ENCODE data around the gene EPHB3. TPM values are rescaled to one million over a fixed set of nuclear protein-coding genes. Genes with fewer than 3 reads are reported as not detected.

The EPHB3 gene
- polyA plus RNA-seq, 1 of the 3 experiments (the other 2 are of a cell fraction): 4.2 TPM

DNA sequence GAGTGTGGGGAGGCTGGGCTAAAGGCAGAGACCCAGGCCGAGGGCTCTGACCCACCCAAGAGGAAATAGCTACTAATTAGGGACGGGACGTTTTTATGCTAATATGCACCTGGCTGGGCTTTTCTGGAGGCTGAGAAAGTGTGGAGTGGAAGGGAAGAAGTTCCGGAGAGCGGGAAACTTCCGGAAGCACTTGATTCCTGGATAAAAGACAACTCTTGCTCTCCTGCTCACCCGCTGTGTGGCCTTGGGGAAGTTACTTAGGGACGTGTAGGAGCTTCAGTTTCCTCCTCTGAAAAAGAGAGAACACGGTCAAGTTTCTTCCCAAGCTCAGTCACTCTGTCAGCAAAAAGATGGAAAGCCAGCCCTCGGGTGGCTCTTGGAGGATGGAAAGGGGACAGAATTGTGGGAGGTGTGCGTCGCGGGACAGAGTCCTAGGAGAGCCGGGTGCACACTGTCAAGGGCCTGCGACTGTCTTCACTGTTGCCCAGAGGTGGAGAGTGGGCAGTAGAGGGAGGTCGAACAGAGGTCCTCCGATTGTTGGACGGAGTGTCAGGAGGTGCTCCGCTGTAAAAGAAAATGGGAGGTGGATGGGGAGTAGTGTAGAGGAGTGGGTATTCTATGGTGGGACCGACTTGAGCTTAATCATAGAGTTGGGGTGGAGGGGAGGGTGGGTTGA is 43.2 kb downstream of the EPHB3 start:
- Histone ChIP-seq H3K9me3 (no peaks in the 10 kb centered on the region), H3K36me3 (replicated peaks in 1 of 2; ENCODE audit: control insufficient read depth in 1 of 2, insufficient read depth in 2 of 2, low read length in 1 of 2) (no peaks in the 10 kb centered on the region), H3K4me3 (ENCODE audit: low read depth in 2 of 2, low read length in 1 of 2) (no peak overlapping the region), H3K27me3 (ENCODE audit: insufficient read depth) (no peaks in the 10 kb centered on the region), H3K9ac (no peak overlapping the region), H3K4me2 (no peak overlapping the region), H4K20me1 (ENCODE audit: insufficient read depth) (no peaks in the 10 kb centered on the region), H3K9me2 (no peaks in the 10 kb centered on the region), H3K27ac (ENCODE audit: low read depth in 2 of 2, low read length in 1 of 2) (no peak overlapping the region), H3K4me1 (ENCODE audit: control insufficient read depth in 1 of 2, insufficient read depth in 2 of 2, low read depth in 1 of 2, low read length in 1 of 2) (peaks cover 0 to 10% of the 10 kb centered on the region in 2 experiments; a peak in 1 of 4 replicates), H3K79me2 (ENCODE audit: insufficient read depth) (no peaks in the 10 kb centered on the region), H2AFZ (ENCODE audit: low read depth) (no peak overlapping the region), H3F3A (replicated peaks; ENCODE audit: insufficient read depth) (no peaks in the 10 kb centered on the region)
- CTCF ChIA-PET: interaction anchor here (1.3 kb wide), 2 partner anchors 21 to 44 kb away, joined by 3 to 6 read pairs; partner anchors contain the start of gene EPHB3
- POLR2A ChIA-PET: interaction anchor here (0.9 kb wide), 1 partner anchor 110 kb away, joined by 3 read pairs; no protein-coding TSS in a partner anchor
- DNase-seq: no peak
- TF ChIP-seq EZH2phosphoT487 (IDR thresholded peaks at IDR 0.05; ENCODE audit: borderline replicate concordance, low read depth) (no peak), SMC3 (IDR thresholded peaks at IDR 0.05; ENCODE audit: low read depth, low read length) (no peak), FOSL2 (IDR thresholded peaks at IDR 0.05; ENCODE audit: borderline replicate concordance, low read depth) (no peak), TEAD4 (IDR thresholded peaks at IDR 0.05; ENCODE audit: borderline replicate concordance, insufficient read depth) (no peak), NFIC (IDR thresholded peaks at IDR 0.05; ENCODE audit: borderline replicate concordance) (no peak), GABPA (IDR thresholded peaks at IDR 0.05; ENCODE audit: low read depth) (no peak), SIN3A (IDR thresholded peaks at IDR 0.05; ENCODE audit: borderline replicate concordance, low read depth, low read length) (no peak), GATA2 (CRISPR knock-in tag; IDR thresholded peaks at IDR 0.05) (no peak), TAF1 (IDR thresholded peaks at IDR 0.05; ENCODE audit: borderline replicate concordance, low read depth, low read length) (no peak), FOXM1 (IDR thresholded peaks at IDR 0.05; ENCODE audit: low read depth) (no peak), ELF1 (IDR thresholded peaks at IDR 0.05) (no peak)
- TF ChIP-seq, protein P1, sequence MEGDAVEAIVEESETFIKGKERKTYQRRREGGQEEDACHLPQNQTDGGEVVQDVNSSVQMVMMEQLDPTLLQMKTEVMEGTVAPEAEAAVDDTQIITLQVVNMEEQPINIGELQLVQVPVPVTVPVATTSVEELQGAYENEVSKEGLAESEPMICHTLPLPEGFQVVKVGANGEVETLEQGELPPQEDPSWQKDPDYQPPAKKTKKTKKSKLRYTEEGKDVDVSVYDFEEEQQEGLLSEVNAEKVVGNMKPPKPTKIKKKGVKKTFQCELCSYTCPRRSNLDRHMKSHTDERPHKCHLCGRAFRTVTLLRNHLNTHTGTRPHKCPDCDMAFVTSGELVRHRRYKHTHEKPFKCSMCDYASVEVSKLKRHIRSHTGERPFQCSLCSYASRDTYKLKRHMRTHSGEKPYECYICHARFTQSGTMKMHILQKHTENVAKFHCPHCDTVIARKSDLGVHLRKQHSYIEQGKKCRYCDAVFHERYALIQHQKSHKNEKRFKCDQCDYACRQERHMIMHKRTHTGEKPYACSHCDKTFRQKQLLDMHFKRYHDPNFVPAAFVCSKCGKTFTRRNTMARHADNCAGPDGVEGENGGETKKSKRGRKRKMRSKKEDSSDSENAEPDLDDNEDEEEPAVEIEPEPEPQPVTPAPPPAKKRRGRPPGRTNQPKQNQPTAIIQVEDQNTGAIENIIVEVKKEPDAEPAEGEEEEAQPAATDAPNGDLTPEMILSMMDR (IDR thresholded peaks at IDR 0.05): no peak
- TF ChIP-seq, protein P2, sequence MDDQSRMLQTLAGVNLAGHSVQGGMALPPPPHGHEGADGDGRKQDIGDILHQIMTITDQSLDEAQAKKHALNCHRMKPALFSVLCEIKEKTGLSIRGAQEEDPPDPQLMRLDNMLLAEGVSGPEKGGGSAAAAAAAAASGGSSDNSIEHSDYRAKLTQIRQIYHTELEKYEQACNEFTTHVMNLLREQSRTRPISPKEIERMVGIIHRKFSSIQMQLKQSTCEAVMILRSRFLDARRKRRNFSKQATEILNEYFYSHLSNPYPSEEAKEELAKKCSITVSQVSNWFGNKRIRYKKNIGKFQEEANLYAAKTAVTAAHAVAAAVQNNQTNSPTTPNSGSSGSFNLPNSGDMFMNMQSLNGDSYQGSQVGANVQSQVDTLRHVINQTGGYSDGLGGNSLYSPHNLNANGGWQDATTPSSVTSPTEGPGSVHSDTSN (IDR thresholded peaks at IDR 0.05): no peak
- WGBS (ENCODE audit: low lambda C conversion rate): 92% methylated on average over 20 of the region's 20 CpGs

DNA sequence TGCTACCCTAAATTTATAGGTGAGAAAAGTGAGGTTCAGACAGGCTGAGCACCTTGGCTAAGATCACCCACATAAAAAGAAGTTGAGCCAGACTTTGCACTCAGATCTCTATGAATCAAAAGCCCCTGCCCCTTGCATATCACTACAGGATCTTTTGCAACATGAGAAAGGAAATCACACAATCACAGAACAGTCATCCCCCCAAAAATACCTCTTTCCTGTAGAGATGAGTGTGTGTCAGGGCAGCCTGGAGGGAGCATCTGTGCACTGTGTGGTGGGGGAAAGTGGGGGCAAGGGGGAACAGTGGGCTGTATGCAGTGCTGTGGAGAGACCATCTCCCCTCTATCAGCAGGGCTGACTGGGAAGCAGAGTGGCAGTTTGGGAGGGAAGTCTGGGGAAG is 46.6 kb downstream of the EPHB3 start:
- Histone ChIP-seq H2AFZ (ENCODE audit: low read depth) (no peak overlapping the region), H3K27ac (ENCODE audit: low read depth in 2 of 2, low read length in 1 of 2) (no peak overlapping the region), H3K4me2 (no peak overlapping the region), H4K20me1 (ENCODE audit: insufficient read depth) (no peaks in the 10 kb centered on the region), H3K27me3 (ENCODE audit: insufficient read depth) (no peaks in the 10 kb centered on the region), H3K36me3 (replicated peaks in 1 of 2; ENCODE audit: control insufficient read depth in 1 of 2, insufficient read depth in 2 of 2, low read length in 1 of 2) (no peaks in the 10 kb centered on the region), H3K9ac (no peak overlapping the region), H3K9me3 (no peaks in the 10 kb centered on the region), H3K9me2 (no peaks in the 10 kb centered on the region), H3K79me2 (ENCODE audit: insufficient read depth) (no peaks in the 10 kb centered on the region), H3K4me1 (ENCODE audit: control insufficient read depth in 1 of 2, insufficient read depth in 2 of 2, low read depth in 1 of 2, low read length in 1 of 2) (no peaks in the 10 kb centered on the region), H3K4me3 (ENCODE audit: low read depth in 2 of 2, low read length in 1 of 2) (no peak overlapping the region), H3F3A (replicated peaks; ENCODE audit: insufficient read depth) (no peaks in the 10 kb centered on the region)
- no peak for TF ChIP-seq GATA2 (CRISPR knock-in tag; IDR thresholded peaks at IDR 0.05)
- TF ChIP-seq RXRA (IDR thresholded peaks at IDR 0.05; ENCODE audit: borderline replicate concordance, low read depth): no peak
- TF ChIP-seq, protein P3, sequence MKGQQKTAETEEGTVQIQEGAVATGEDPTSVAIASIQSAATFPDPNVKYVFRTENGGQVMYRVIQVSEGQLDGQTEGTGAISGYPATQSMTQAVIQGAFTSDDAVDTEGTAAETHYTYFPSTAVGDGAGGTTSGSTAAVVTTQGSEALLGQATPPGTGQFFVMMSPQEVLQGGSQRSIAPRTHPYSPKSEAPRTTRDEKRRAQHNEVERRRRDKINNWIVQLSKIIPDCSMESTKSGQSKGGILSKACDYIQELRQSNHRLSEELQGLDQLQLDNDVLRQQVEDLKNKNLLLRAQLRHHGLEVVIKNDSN (IDR thresholded peaks at IDR 0.05; ENCODE audit: borderline replicate concordance, low read depth): no peak
- POLR2A ChIA-PET: no interaction called here
- CTCF ChIA-PET: no interaction called here
- DNase-seq: no peak

Measured in SK-N-SH (cell line).